Liver (tissue), 3 donors: ENCODE data around the gene DYRK1A.

Experiments used
- RAD21 ChIP-seq, 2 donors: IDR thresholded peaks; 2 replicates each; pipeline ENCODE4 v1.6.1; 2016; ENCODE audit warnings: antibody characterized with exemption in 2 of 2, mild to moderate bottlenecking in 2 of 2
- SP1 ChIP-seq: IDR thresholded peaks from 2 replicates; pipeline ENCODE4 v1.6.1; 2018; ENCODE audit warnings: antibody characterized with exemption, mild to moderate bottlenecking
- YY1 ChIP-seq: IDR thresholded peaks from 2 replicates; pipeline ENCODE4 v1.6.1; 2016; ENCODE audit warnings: antibody characterized with exemption, mild to moderate bottlenecking
- TF ChIP-seq, protein P1 (sequence below): fragments of 150-350 bp; IDR thresholded peaks from 2 replicates; pipeline ENCODE4 v1.5.1; 2017; ENCODE audit warnings: improper control_type of control experiment, low read depth, low read length; ENCODE audit not compliant: missing input control
- donor health status: healthy.
- donor health status: healthy.

DNA sequence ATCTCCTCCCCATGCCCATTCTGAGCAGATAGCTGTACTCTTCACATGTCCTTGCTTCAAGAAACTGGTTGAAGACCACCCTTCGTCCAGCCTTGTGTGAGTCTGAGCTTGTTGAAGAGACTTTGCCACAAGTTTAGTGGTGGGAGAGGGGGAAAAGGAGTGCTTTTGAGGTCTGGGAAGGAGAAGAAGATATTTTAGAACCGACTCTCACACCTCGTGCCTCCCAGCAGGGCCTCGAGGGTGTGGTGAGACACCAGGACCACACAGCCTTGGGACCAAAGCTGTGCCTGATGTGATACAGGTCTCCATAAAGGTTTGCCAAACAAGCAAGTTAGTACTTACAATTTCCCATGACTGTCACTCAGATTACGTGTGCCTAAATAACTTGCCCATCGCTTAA lies 201.8 kb downstream of the DYRK1A start:
- TF ChIP-seq SP1, result no peak
- no peak for TF ChIP-seq RAD21 (IDR thresholded peaks at IDR 0.05)
- TF ChIP-seq, protein P1, sequence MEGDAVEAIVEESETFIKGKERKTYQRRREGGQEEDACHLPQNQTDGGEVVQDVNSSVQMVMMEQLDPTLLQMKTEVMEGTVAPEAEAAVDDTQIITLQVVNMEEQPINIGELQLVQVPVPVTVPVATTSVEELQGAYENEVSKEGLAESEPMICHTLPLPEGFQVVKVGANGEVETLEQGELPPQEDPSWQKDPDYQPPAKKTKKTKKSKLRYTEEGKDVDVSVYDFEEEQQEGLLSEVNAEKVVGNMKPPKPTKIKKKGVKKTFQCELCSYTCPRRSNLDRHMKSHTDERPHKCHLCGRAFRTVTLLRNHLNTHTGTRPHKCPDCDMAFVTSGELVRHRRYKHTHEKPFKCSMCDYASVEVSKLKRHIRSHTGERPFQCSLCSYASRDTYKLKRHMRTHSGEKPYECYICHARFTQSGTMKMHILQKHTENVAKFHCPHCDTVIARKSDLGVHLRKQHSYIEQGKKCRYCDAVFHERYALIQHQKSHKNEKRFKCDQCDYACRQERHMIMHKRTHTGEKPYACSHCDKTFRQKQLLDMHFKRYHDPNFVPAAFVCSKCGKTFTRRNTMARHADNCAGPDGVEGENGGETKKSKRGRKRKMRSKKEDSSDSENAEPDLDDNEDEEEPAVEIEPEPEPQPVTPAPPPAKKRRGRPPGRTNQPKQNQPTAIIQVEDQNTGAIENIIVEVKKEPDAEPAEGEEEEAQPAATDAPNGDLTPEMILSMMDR, result no peak
- no peak for TF ChIP-seq YY1
